Activated CD8-positive, alpha-beta memory T cell treated with anti-CD3 and anti-CD28 coated beads, Interleukin-2, amount 50 U/mL, for 48 hours (primary cell): ENCODE measurements around the gene ANKUB1.

Experiments used
- DNase-seq: peaks from one replicate; pipeline ENCODE4 v3.0.0-alpha.2; 2020

Gene ANKUB1

DNA sequence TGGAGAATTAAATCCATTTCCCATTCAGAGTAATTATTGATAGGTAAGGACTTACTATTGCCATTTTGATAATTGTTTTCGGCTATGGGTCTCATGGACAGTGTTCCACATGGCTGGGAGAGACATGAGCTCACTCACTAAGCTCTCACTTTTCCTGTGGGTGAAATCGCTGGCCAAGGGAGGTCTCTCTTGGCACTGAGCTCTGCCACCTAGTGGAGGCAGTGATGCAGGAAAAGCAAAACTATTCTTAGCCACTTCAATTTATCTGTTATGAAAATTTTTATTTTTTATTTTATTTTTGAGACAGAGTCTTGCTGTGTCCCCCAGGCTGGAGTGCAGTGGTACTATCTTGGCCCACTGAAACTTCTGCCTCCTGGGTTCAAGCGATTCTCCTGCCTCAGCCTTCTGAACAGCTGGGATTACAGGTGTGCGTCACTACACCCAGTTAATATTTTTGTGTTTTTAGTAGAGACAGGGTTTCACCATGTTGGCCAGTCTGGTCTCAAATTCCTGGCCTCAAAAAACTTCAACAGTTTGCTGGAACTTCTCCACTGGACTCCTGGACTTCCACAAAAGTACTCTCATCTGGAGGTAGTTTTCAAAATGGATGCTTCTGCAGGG is 16.0 kb upstream of the ANKUB1 start:
- peak; percentile 65 for DNase-seq

DNA sequence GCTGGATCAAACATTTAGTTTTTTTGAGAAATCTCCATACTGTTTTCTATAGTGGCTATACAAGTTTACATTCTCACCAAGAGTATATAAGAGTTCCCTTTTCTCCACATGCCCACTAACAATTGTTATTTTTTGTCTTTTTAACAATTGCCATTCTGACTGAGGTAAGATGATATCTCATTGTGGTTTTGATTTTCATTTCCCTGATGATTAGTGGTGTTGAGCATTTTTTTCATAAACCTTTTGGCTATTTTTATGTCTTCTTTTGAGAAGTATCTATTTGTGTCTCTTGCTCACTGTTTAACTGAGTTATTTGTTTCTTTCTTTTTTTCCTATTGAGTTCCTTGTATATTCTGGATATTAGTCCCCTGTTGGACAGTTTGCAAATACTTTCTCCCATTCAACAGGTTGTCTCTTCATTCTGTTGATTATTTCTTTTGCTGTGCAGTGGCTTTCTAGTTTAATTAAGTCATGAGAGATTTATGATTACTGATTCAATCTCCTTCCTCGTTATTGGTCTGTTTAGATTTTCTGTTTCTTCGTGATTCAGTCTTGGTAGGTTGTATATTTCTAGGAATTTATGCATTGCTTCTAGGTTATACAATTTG is 13.9 kb upstream of the ANKUB1 start:
- DNase-seq, result no peak

DNA sequence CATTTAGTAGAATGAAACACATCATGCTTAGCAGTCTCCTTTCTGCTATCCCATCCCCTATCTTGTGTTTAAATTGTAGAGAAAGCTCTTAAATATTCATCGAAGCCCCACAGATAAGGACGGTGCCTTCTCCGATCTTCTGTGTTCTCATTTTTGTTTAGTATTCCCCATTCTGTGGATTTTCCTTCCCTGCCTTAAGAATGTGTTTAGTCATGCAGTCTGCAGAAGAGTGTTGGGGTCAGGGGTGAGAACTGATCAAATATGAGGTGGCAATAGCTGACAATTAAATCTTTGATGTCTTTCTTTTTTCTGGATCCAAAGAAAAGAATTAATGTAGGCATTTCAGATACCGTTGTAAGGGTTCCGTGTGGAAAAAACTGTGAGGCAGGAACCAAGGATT is 9.3 kb upstream of the ANKUB1 start:
- DNase-seq, result no peak

DNA sequence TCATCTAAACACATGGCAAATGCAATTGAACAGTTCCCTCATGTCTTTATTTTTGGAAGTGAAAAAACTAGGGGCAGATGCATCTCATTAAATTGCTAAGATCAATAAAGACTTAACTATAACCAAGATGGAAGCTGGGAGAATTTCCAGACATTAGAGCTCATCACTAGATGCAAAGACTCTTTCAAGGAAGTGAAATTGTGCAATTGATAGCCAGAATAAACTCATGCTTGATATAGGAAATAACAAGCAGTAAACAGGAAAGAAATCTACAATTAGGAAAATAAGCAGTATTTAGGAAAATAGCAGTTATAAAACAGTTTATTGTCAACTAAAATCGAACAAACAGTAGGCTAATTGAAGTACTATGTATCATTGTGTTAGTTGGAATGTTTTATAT is 8.8 kb upstream of the ANKUB1 start:
- DNase-seq, result no peak

DNA sequence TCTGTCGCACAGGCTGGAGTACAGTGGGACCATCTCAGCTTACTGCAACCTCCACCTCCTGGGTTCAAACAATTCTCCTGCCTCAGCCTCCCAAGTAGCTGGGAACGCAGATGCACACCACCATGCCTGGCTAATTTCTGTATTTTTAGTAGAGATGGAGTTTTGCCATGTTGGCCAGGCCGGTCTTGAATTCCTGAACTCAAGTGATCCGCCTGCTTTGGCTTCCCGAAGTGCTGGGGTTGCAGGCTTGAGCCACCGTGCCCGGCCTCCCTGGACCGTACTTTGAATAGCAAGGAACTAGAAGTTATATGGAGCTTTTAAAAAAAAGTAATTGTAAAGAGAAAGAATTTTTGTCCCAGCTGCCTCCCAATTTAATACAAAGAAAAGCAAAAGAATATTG is 8.3 kb upstream of the ANKUB1 start:
- no peak for DNase-seq

DNA sequence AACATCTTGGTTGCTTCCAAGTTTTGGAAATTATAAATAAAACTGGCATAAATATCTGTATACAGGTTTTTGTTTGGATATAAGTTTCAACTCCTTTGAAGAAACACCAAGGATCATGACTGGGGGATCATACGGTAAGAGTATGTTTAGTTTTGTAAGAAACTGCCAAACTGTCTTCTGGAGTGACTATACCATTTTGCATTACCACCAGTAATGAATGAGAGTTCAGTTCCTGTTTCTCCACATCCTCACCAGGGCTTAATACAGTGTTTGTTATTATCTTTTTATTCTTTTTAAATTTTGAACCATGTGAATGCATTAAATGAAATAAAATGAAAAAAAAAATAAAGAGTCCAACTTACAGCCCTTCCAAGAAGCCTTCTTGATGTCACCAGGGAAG is 3.7 kb upstream of the ANKUB1 start:
- DNase-seq, result no peak

DNA sequence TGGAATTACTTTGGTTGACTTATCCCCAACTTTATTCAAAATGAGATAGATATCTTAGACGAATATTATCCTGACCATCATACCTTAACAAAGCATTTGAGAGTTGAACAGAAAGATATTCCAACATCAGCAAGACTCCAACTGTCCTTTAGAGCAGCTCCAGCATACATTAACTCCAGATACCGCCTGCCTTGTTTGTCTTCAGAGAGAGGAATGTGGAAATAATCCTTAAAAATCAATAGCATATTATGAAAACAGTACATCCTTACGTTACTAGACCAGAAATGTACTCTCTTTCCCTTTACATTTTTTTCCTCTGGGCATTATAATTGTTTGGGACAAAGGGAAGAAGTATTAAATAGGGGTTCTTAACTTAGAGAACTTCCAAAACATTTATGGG is 1.7 kb downstream of the ANKUB1 start:
- DNase-seq, result no peak

DNA sequence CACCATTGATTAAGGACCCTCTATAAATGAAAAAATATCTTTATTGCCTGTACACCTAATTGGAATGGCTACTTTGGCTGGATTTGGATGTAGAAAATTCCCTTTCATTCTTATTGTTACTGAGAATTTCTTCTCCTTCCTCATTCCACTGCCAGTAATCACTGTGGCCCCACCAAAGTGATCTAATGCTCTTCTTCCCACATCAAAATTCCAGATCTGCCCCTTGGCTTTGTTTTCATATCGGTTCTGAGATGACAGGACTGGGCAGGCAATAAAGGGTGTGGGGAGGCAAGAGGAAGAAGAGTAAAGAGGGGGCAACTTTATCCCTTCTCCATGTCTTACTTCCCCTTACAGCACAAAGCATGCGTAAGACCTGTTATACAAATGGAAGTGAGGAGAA is 2.1 kb downstream of the ANKUB1 start:
- DNase-seq, result no peak

DNA sequence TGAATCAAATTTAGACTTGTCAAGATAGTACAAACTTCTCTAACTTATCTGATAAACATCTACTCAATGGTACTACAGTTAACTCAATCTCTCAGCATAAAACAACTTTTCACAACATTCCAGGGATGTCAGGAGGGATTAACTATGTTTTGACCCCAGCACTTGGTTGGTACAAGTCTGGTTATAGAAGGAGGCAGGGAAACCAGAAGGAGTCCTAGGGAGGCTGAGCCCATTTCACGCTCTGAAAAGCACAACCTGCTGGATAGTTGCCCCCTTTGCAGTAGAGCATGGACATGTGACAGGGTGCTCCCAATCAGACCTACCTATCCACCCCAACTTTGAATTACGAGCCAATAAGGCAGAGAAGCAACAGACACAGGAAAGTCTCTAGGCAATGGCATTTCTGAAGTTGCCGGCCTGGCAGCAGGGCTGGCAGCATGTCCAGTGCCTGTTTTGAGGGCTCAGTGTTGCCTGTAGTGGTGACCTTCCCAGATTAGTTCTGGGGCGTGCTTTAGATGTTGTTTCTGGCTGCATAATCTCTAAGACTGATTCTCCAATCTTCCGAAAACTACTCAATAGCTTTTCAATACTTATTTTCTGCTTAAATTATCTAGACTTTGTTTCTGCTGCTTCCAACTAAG is 8.2 kb downstream of the ANKUB1 start:
- no peak for DNase-seq

DNA sequence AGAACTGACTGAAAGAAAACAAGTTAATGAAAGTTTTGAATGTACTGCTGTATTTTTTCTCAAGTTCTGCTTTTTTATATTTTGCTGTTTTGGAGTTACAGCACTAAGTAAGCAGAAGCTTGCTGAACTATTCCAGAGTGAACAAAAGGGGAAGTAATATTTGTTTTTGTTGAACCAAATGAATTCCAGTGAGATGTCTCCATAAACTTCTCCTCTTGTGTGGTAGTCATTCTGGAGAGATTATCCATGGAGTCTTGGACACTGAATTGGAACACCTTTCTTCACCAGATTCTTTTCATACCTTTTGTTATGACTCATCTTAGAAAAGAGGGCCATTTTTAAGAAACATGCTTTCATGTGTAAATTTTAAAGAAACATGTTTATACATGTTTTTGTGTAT is 8.8 kb downstream of the ANKUB1 start:
- no peak for DNase-seq

DNA sequence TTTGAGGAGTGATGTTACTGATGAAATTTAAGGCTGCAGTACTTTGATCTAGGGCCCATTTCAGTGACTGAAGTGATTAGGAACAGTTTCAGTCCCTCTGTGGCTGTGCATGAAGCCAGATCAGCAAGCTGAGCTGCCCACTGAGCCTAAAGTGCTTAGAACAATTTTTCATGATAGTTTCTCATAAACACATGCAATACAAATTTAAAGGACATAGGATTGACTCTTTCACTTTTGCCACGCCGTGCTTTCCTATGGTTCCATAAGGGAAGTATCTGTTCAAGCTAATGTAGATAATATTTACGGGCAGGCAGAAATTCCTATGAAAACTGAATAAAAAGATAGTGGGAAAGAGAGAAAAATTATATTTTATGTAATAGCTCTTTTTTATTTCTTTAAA is 10.6 kb downstream of the ANKUB1 start:
- no peak for DNase-seq

DNA sequence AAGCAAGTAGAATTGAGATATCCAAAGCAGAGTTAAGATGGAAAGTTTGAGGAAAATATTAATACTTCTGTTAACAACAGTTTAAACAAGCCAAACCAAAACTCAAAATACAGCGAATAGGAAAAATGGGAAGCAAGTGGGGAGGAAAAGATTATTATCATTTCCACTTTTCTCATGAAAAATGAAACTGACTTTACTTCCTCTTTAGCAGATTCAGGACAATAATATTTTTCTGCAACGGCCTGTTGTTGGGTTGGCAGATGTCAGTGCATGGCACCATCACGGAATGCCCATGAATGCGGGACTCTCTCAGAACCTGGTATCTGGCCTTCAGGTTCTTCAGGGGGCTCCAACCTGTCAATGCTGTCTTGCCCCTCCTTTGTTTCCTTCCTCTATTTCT is 11.1 kb downstream of the ANKUB1 start:
- no peak for DNase-seq

DNA sequence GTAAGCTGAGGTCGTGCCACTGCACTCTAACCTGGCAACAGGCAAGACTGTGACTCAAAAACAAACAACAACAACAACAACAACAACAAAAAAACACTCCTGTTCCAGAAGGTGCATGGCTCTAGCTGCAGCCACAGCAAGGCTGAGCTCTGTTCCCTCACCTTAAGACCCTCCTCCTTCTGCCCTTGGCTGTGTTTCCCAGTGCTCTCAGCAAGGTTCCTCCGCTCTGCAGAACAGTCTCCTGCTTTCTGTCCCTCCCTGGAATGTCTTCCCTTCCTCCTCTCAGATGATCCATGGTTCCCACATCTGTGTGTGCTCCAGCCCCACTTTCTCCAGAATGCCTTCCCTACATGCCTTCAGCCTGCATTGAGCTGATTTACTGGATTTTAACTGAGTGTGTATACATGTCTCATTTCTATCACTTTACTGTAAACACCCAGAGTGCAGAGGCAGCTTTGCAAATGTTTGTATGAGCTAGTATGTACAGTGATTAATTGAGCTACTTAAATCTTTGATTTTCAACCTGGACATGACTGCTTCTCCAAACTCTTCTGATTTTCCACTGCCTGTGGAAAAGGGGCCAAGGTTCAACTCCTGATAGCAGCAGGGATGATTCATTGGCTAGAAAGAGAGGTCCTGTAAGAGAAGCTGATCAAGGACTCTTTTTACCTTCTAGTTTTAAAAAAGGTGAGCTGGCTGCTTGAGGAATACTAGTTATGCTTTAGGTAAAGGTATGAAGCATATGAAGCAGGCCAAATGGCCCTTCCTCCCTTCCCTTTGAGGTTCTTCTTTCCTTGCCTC is 14.7 kb downstream of the ANKUB1 start:
- no peak for DNase-seq

DNA sequence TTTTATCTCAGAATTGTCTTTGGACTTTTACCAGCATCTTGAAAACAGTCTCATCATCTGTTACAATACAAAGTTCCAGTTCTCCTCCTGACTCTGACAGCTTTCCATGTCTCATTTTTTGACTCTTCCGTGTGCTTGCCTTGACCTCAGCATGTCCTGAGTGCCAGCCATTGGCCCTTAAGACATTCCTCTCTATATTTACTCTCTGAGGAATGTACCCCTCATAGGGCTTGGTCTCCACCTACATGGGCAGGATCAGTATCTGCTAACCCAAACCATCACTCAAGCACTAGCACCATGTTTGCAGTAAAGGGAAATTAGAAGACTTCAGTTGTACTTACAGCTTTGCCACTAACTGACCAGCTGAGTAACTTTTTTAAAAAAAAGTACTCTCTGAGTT is 16.2 kb downstream of the ANKUB1 start:
- no peak for DNase-seq

DNA sequence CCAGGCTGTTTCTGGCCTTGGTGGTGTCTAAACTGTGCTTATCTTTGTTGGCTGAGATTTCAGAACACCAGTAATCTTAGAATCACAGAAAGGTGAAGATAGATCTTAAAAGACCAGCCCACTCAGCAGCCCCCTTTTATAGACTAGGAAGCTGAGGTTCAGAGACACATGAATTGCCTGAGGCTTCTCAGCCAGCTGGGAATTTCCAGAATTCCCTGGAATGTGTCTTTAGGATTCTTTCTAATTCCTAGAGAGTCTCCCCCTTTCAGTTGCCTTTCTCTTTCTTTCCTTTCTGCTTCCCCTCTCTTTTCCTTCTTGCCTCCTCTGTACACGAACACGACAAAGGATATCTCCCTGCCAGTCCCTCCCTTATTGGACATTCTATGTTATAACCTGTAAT is 19.5 kb downstream of the ANKUB1 start:
- DNase-seq, result no peak

DNA sequence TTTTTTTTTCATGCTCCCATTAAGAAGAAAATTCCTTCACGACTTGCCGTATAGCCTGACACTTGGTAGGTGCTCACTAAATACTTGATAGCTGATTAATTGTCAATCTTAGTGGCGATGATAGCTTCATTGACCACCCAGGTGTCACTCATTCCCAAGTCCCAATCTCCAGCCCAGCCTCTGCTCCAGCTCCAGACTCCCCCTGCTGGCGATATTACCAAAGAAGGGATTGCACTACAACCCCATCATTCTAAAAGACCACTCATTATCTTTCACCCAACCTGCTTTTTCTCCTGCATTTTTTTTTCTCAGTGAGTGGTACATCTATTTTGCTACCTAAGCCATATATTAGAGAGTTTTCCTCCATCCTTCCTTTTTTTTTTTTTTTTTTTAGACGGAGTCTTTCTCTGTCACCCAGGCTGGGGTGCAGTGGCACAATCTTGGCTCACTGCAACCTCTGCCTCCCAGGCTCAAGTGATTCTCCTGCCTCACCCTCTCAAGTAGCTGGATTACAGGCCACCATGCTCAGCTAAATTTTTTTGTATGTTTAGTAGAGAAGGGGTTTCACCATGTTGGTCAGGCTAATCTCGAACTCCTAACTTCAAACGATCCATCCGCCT is 20.6 kb downstream of the ANKUB1 start:
- peak; percentile 67 for DNase-seq

DNA sequence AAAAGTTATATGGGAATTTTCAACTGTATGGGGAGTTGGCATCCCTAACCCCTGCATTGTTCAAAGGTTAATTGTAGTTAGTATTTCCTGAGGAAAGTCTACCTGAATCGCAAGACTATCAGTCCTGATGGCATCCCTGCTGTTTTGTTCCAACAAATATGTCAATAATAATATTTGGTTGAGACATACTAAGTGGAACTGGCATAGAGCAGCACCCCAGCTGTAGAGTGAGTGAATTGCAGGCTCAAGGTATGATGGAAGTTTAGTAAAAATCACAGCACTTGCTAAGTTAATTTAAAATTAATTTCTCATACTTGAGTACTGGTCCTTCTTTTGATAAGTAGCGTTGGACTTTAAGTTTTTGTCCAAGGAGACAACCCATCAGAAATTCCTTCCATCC is 22.1 kb downstream of the ANKUB1 start:
- DNase-seq, result no peak

DNA sequence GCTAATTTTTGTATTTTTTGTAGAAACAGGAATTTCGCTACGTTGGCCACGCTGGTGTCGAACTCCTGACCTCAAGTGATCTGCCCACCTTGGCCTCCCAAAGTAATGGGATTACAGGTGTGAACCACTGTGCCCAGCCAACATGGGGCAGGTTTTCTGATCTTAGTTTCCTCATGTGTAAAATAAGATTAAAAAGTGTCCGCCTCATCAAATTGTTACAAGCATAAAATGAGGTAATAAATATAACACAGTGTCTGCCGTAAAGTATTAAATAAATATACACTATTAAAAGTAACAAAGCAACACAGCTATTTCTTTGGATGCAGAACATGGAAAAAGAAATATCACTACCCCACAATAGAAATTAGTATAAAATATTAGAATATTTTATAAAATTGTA is 23.6 kb downstream of the ANKUB1 start:
- DNase-seq, result no peak

DNA sequence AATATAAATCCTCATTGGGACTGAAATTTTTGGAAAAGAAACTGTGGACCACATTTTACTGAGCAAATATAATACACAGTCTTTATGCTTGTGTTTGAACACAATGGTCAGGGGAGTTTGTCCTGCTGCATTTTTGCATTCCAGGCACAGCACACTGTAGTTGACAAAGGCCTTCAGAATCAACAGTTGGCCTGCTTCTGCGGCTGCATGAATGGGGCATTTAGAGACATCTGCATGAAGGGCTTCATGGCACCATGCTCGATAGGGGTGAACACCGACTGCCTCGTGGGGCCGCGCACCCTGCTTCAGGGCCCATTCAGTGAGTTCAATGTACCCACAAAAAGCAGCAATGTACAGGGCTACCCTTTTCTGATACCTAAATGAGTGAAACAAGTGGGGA is 24.6 kb downstream of the ANKUB1 start:
- no peak for DNase-seq

DNA sequence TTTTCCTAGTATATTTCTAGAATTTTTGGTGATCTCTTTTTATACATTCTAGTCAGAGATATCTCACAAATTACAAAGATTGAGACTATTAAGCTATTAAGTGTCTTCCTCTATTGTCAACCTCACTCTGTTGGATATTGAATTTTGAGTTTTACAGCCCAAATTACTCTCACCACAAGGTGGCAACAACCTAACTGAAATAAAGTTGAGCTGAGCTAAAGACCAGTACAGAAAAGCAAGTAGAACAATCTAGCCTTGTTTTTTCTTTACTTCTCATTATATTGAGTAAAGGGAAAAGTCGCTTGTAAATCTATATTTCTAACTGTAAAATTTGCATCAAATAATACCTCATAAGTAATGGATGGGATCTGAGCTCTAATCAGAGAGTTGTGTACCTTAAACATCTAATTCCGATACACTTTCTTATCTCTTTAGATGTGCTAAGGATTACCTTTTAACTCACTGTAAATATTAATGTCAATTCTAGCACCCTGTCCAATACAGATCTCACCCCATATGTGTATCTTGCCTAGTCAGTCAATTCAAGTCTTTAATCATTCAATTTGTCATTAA is 26.5 kb downstream of the ANKUB1 start:
- DNase-seq, result no peak

DNA sequence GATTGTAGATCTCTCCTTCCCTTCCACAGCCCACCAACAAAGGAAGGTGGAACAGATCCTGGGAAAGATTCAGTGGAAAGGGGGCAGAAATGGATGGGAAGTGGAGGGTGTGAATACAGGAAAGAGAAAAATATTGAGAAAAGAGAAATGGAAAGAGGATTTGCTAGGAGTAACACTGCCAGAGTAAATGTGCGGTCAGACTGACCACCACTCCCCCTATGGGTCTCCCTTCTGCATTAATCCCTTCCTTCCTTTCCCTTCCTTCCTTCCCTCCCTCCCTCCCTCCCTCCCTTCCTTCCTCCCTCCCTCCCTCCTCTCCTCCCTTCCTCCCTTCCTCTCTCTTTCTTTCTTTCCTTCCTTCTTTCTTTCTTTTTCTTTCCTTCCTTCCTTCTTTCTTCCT is 28.1 kb downstream of the ANKUB1 start:
- DNase-seq, result no peak

DNA sequence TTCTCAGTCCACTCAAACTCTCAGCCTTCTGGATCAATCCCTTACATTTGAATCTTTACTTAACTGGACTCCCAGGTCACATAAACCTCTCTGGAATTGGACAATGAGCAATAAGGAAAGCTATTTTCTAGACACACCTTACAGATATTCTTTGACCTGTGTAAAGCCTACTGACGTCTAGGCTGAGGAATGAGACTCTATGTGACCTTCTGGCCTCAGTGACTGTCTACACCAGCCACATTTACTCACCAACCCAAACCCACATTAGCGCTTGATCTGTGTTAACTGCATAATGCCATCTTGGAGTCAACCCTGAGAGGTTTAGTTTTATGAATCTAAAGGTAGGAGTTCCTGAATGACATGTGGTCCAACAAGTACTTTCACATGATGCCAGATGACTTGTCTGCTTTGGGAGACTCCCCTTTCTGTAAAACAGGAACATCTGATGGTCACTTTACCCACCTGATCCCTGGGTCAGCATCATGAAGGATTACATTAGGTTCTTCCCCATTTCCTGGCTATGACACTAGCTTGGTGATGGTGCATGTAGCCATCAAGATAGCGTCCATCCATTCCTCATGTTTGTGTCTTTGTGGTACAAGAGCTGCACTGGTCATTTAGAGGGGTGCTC is 28.7 kb downstream of the ANKUB1 start:
- DNase-seq, result no peak

DNA sequence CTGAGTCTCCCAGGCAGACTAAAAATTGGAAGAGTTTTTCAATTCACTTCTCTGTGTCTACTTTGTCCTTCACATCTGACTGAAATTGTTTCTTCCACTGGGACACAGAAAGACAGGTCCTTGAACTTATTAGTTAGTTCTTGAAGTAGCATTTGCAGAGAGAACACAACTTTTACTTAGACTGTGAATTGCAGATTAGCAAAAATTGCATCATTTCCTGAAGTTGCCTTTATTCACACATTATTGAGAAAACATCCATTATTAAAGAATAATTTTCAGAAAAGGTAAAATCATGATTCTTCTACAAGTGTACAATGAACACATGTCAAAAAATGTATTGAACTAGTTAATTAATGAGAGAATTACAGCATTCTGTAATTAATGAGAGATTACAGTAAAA is 38.6 kb downstream of the ANKUB1 start:
- no peak for DNase-seq
